HCT116 (cell line): ENCODE results near the gene SALL4. TPM values are rescaled to one million over a fixed set of nuclear protein-coding genes. Genes with fewer than 3 reads are reported as not detected.

Source experiments
- ATAC-seq: fragments of 200-7000 bp; cut with Tn5 transposase; 2 replicates; pipeline ENCODE4 v1.9.1; 2020; ENCODE audit warnings: mild to moderate bottlenecking, moderate library complexity
- BruUV-seq: library from RNA; stranded (reverse); fragments of 400-500 nt; replicated peaks from 2 replicates; lab custom pipeline; 2021; lab: Mats Ljungman, UMichigan
- CTCF ChIA-PET: fragments of 300-600 bp; sonication (Branson Sonifier 250); formaldehyde crosslinking; loops from one replicate; lab custom pipeline; 2021; ENCODE audit warnings: antibody characterized with exemption; lab: Charles Lee
- POLR2A ChIA-PET: fragments of 300-600, 350-600 bp; sonication (Branson Sonifier 250); formaldehyde crosslinking; loops from one replicate; lab custom pipeline; 2021; ENCODE audit warnings: antibody characterized with exemption; lab: Charles Lee
- RAD21 ChIA-PET, 2 experiments: fragments of 300-600 bp; sonication (Branson Sonifier 250); formaldehyde crosslinking; loops; one replicate each; lab custom pipeline; 2023; ENCODE audit warnings: low total read pairs in 2 of 2; ENCODE audit not compliant: uncharacterized antibody in 2 of 2, unreplicated experiment in 2 of 2, low non-redundant PET in 1 of 2; lab: Charles Lee
- DNase-seq: peaks from one replicate; pipeline ENCODE4 v3.0.0-alpha.2; 2010; ENCODE audit warnings: low read depth, low spot score
- H2AFZ ChIP-seq: fragments of 200-600 bp; shearing (Covaris generic), sonication (generic); 2 replicates; pipeline ENCODE4 v1.6.1; 2017; ENCODE audit warnings: low read depth, mixed run types, mixed read lengths, antibody characterized with exemption, low read length; ENCODE audit not compliant: poor library complexity, severe bottlenecking
- H3K27ac ChIP-seq: 2 replicates; pipeline ENCODE4 v1.5.1; 2012; ENCODE audit warnings: low read depth, low read length
- H3K27me3 ChIP-seq: fragments of 200-600 bp; sonication (generic); 2 replicates; pipeline ENCODE4 v1.6.1; 2016; ENCODE audit warnings: mixed run types, low read length, mixed read lengths; ENCODE audit not compliant: insufficient read depth
- H3K36me3 ChIP-seq, 2 experiments: fragments of 200-500 bp in 1 of 2; fragments of 200-600 bp in 1 of 2; sonication (Bioruptor generic) in 1 of 2; sonication (generic) in 1 of 2; 2 replicates each; pipeline versions ENCODE4 v1.5.1 to v1.6.1; 2014 to 2016; ENCODE audit warnings: low read length in 2 of 2, inconsistent platforms in 1 of 2, mixed read lengths in 1 of 2, mixed run types in 1 of 2; ENCODE audit not compliant: insufficient read depth in 2 of 2, control insufficient read depth in 1 of 2
- H3K4me1 ChIP-seq, 2 experiments: fragments of 200-600 bp in 1 of 2; sonication (generic) in 1 of 2; 2 replicates each; pipeline versions ENCODE4 v1.5.1 to v1.6.1; 2012 to 2017; ENCODE audit warnings: low read length in 2 of 2, inconsistent platforms in 1 of 2, mild to moderate bottlenecking in 1 of 2, mixed read lengths in 1 of 2, mixed run types in 1 of 2, moderate library complexity in 1 of 2; ENCODE audit not compliant: insufficient read depth in 2 of 2, control insufficient read depth in 1 of 2
- H3K4me2 ChIP-seq: fragments of 200-600 bp; sonication (generic); 2 replicates; pipeline ENCODE4 v1.6.1; 2017; ENCODE audit warnings: mixed run types, low read length, mixed read lengths
- H3K4me3 ChIP-seq, 2 experiments: fragments of 200-600 bp in 1 of 2; sonication (generic) in 1 of 2; replicated peaks in 1 of 2; 2 replicates each; pipeline ENCODE4 v1.5.1; 2011 to 2016; ENCODE audit warnings: low read length in 2 of 2, control low read depth in 1 of 2, low read depth in 1 of 2, mild to moderate bottlenecking in 1 of 2, mixed read lengths in 1 of 2, mixed run types in 1 of 2
- H3K79me2 ChIP-seq: fragments of 200-600 bp; sonication (generic); 2 replicates; pipeline ENCODE4 v1.6.1; 2017; ENCODE audit warnings: mild to moderate bottlenecking, mixed run types, low read length, moderate library complexity, mixed read lengths; ENCODE audit not compliant: insufficient read depth
- H3K9ac ChIP-seq: fragments of 200-600 bp; sonication (generic); 2 replicates; pipeline ENCODE4 v1.6.1; 2016; ENCODE audit warnings: low read length, mixed read lengths
- H3K9me2 ChIP-seq: fragments of 200-600 bp; sonication (generic), shearing (Covaris generic); 2 replicates; pipeline ENCODE4 v1.6.1; 2017; ENCODE audit warnings: mixed run types, mild to moderate bottlenecking, moderate library complexity; ENCODE audit not compliant: insufficient read depth
- H3K9me3 ChIP-seq, 2 experiments: fragments of 200-500 bp in 1 of 2; fragments of 200-600 bp in 1 of 2; sonication (Bioruptor generic) in 1 of 2; sonication (generic) in 1 of 2; 2 replicates each; pipeline ENCODE4 v1.6.1; 2014 to 2017; ENCODE audit warnings: low read length in 2 of 2, mixed read lengths in 2 of 2, inconsistent platforms in 1 of 2, low read depth in 1 of 2, mild to moderate bottlenecking in 1 of 2, mixed run types in 1 of 2, moderate library complexity in 1 of 2; ENCODE audit not compliant: control insufficient read depth in 1 of 2, insufficient read depth in 1 of 2
- H4K20me1 ChIP-seq: fragments of 200-600 bp; sonication (generic), shearing (Covaris generic); 2 replicates; pipeline ENCODE4 v1.6.1; 2017; ENCODE audit warnings: mixed run types, mild to moderate bottlenecking, moderate library complexity; ENCODE audit not compliant: insufficient read depth
- ATF3 ChIP-seq: IDR thresholded peaks from 2 replicates; pipeline ENCODE4 v1.6.1; 2012
- CBX3 ChIP-seq: IDR thresholded peaks from 2 replicates; pipeline ENCODE4 v1.6.1; 2012; ENCODE audit warnings: low read depth
- CEBPB ChIP-seq: IDR thresholded peaks from 2 replicates; pipeline ENCODE4 v1.6.1; 2012; ENCODE audit warnings: low read depth
- JUND ChIP-seq: IDR thresholded peaks from 2 replicates; pipeline ENCODE4 v1.6.1; 2012
- POLR2A ChIP-seq: IDR thresholded peaks from 2 replicates; pipeline ENCODE4 v1.7.0; 2011; ENCODE audit warnings: borderline replicate concordance; ENCODE audit not compliant: insufficient read depth, insufficient read length; ENCODE audit errors: extremely low read depth
- POLR2AphosphoS5 ChIP-seq: IDR thresholded peaks from 2 replicates; pipeline ENCODE4 v1.6.1; 2011; ENCODE audit warnings: mild to moderate bottlenecking, low read depth, low read length, moderate library complexity
- SIN3A ChIP-seq: IDR thresholded peaks from 2 replicates; pipeline ENCODE4 v1.6.1; 2012; ENCODE audit warnings: low read depth
- ZBTB33 ChIP-seq: IDR thresholded peaks from 2 replicates; pipeline ENCODE4 v1.6.1; 2011; ENCODE audit warnings: mild to moderate bottlenecking, low read length, moderate library complexity; ENCODE audit not compliant: insufficient replicate concordance; ENCODE audit errors: extremely low read depth
- ZFX ChIP-seq: fragments of 450-650 bp; IDR thresholded peaks from 2 replicates; pipeline ENCODE4 v1.6.1; 2017
- intact Hi-C: fragments of 100-400 bp; cut with micrococcal nuclease; formaldehyde crosslinking; loops from 2 replicates; pipeline ENCODE4 v1.10.0; 2022
- total RNA-seq: library from RNA; stranded (reverse); gene quantifications from one replicate; pipeline ENCODE4 v1.2.1, GENCODE V29; 2021; ENCODE audit not compliant: unreplicated experiment

The SALL4 gene
- total RNA-seq, 1 experiment from 2014 or later, result 1.9 TPM

- Histone ChIP-seq H4K20me1 (no peaks in the 10 kb centered on the region), H3K4me1 (peaks cover 59 to 85% of the 10 kb centered on the region in 2 experiments), H3K27me3 (no peaks in the 10 kb centered on the region), H3K79me2 (peaks cover 20% of the 10 kb centered on the region), H3K27ac (peak overlapping the region; percentile 87), H3K9me3 (no peaks in the 10 kb centered on the region), H3K9ac (peak overlapping the region; percentile 71), H3K4me2 (peak overlapping the region; percentile 81), H3K36me3 (no peaks in the 10 kb centered on the region), H3K9me2 (no peaks in the 10 kb centered on the region), H3K4me3 (peak overlapping the region; percentile 22 to 30), H2AFZ (no peak overlapping the region)
- TF ChIP-seq ZFX, result no peak
- TF ChIP-seq JUND, result peak; percentile 14; the same call in 1 of the 2 replicates
- TF ChIP-seq POLR2AphosphoS5, result peak; percentile 23
- DNase-seq (no peak), ATAC-seq (peak; percentile 39)
- POLR2A ChIA-PET, result interaction anchor here (0.8 to 3.2 kb wide), 5 partner anchors 11 to 89 kb away, joined by 3 to 15 read pairs (median 10); no protein-coding TSS in a partner anchor
- CTCF ChIA-PET, result interaction anchor here (1.0 to 1.7 kb wide), 3 partner anchors 13 to 49 kb away, joined by 3 to 5 read pairs (median 3); no protein-coding TSS in a partner anchor
- RAD21 ChIA-PET, result interaction anchor here in 1 of 2 experiments (0.6 to 1.5 kb wide), 2 partner anchors 11 to 17 kb away, joined by 4 to 5 read pairs; no protein-coding TSS in a partner anchor
- intact Hi-C loops, result no loop called here
- TSS peak; percentile 37 for BruUV-seq
Measured at GRCh38 chr20:51749674-51750036, 52.7 kb downstream of the SALL4 start.

GRCh38 chr20:51747182-51747911 lies 55.0 kb downstream of the SALL4 start:
- CTCF ChIA-PET, result no interaction called here
- intact Hi-C loops, result no loop called here
- peaks cover 11% of the 10 kb centered on the region for H3K79me2 ChIP-seq
- no TSS peak for BruUV-seq
- no peaks in the 10 kb centered on the region for H3K9me3 ChIP-seq
- no peak overlapping the region for H3K4me3 ChIP-seq
- H3K27ac ChIP-seq, result no peak overlapping the region
- H3K27me3 ChIP-seq, result no peaks in the 10 kb centered on the region
- TF ChIP-seq ATF3 (no peak), CEBPB (no peak), POLR2A (no peak), JUND (no peak), CBX3 (no peak), ZBTB33 (no peak), SIN3A (no peak), ZFX (no peak)
- no peaks in the 10 kb centered on the region for H3K36me3 ChIP-seq
- H3K4me2 ChIP-seq, result 0 out of 2 replicates have a peak overlapping the region, but pooled peaks have one; percentile 11
- no peaks in the 10 kb centered on the region for H4K20me1 ChIP-seq
- H2AFZ ChIP-seq, result no peak overlapping the region
- H3K9ac ChIP-seq, result no peak overlapping the region
- no peak for ATAC-seq
- DNase-seq, result no peak
- peaks cover 59 to 85% of the 10 kb centered on the region in 2 experiments for H3K4me1 ChIP-seq
- POLR2A ChIA-PET, result interaction anchor here (1.1 to 1.7 kb wide), 2 partner anchors 9 to 30 kb away, joined by 3 read pairs; no protein-coding TSS in a partner anchor
- no peaks in the 10 kb centered on the region for H3K9me2 ChIP-seq
- RAD21 ChIA-PET, result no interaction called here
